HT1080 (cell line): ENCODE measurements around the gene SIAE. TPM values are rescaled to one million over a fixed set of nuclear protein-coding genes. Genes with fewer than 3 reads are reported as not detected.
A peak's percentile ranks its signal among the peaks of the same experiment; 100 is the strongest.

Experiments used
- DNase-seq: peaks from one replicate; pipeline ENCODE4 v3.0.0-alpha.2; 2015; ENCODE audit warnings: low read depth
- polyA plus RNA-seq, 2 experiments: library from polyadenylated mRNA; depleted of rRNA; stranded (reverse); fragments of >200 nt; gene quantifications; 2 replicates each; pipeline ENCODE4 v1.2.3, GENCODE V29; 2015
- total RNA-seq: library from RNA; depleted of rRNA; stranded (reverse); fragments of >200 nt; shearing (Covaris generic); gene quantifications from 2 replicates; pipeline ENCODE4 v1.2.3, GENCODE V29; 2014; rRNA removed

SIAE gene
- 4.3 and 5.5 TPM in 2 replicates for total RNA-seq
- polyA plus RNA-seq (2015; cell fraction: cytosol; rRNA removed): 9.9 and 13.2 TPM in 2 replicates
- polyA plus RNA-seq (2015; cell fraction: nucleus; rRNA removed): 31.9 and 34.6 TPM in 2 replicates

GRCh38 chr11:124673333-124674167 is at the start of gene SIAE, which contains the start of gene SPA17:
SIAE (minus strand) TSS chr11:124673739; CDS start chr11:124673708, 31 bp downstream.
SPA17 (plus strand) TSS chr11:124673904; CDS start chr11:124675265, 1,361 bp downstream.
- peak; percentile 99 for DNase-seq

GRCh38 chr11:124722176-124722575 is 48.6 kb upstream of the SIAE start:
- no peak for DNase-seq

GRCh38 chr11:124719534-124719933 is 46.0 kb upstream of the SIAE start:
- no peak for DNase-seq

- no peak for DNase-seq
These were observed 45.3 kb upstream of the SIAE start for GRCh38 chr11:124718801-124719200.

- DNase-seq: peak; percentile 54
These were observed 44.5 kb upstream of the SIAE start for GRCh38 chr11:124717786-124718651.

- DNase-seq: no peak
These were observed 43.9 kb upstream of the SIAE start for GRCh38 chr11:124717421-124717785.

- peak; percentile 67 for DNase-seq
These were observed 43.1 kb upstream of the SIAE start for GRCh38 chr11:124716591-124716990.

GRCh38 chr11:124712392-124712791 is 38.9 kb upstream of the SIAE start:
- no peak for DNase-seq

GRCh38 chr11:124707829-124708228 is 34.3 kb upstream of the SIAE start:
- peak; percentile 27 for DNase-seq

- DNase-seq: no peak
These were observed 26.5 kb upstream of the SIAE start for GRCh38 chr11:124700028-124700427.

- no peak for DNase-seq
These were observed 26.0 kb upstream of the SIAE start for GRCh38 chr11:124699547-124699946.

GRCh38 chr11:124693142-124693541 is 19.6 kb upstream of the SIAE start:
- no peak for DNase-seq

GRCh38 chr11:124682443-124682842 is 8.9 kb upstream of the SIAE start:
- no peak for DNase-seq

GRCh38 chr11:124681421-124681820 is 7.9 kb upstream of the SIAE start:
- DNase-seq: no peak

GRCh38 chr11:124678416-124678815 is 4.9 kb upstream of the SIAE start:
- DNase-seq: no peak

- DNase-seq: peak; percentile 21
These were observed 2.8 kb upstream of the SIAE start for GRCh38 chr11:124676386-124676785.

GRCh38 chr11:124674571-124674970 is 1.0 kb upstream of the SIAE start:
- DNase-seq: no peak

GRCh38 chr11:124674168-124674517 is 604 bp upstream of the SIAE start:
- no peak for DNase-seq

- DNase-seq: no peak
These were observed 863 bp downstream of the SIAE start for GRCh38 chr11:124672536-124673215.

GRCh38 chr11:124670732-124671131 is 2.8 kb downstream of the SIAE start:
- peak; percentile 32 for DNase-seq

GRCh38 chr11:124669193-124669592 is 4.3 kb downstream of the SIAE start:
- peak; percentile 48 for DNase-seq
